Keratinocyte (primary cell): ENCODE measurements around the gene TMEFF2.

Source experiments
- EZH2 ChIP-seq: IDR thresholded peaks from one replicate; pipeline ENCODE4 v1.6.1; 2012; ENCODE audit warnings: inconsistent platforms, mild to moderate bottlenecking, low read length, moderate library complexity
- TF ChIP-seq, protein P1 (sequence below), 3 experiments: IDR thresholded peaks in 1 of 3; conservative IDR thresholded peaks in 1 of 3; optimal IDR thresholded peaks in 1 of 3; 2 replicates in 2 of 3; 3 replicates in 1 of 3; pipeline versions ENCODE3 to v1.5.1; 2011; ENCODE audit warnings: low read length in 3 of 3, mild to moderate bottlenecking in 3 of 3, moderate library complexity in 2 of 3, control low read depth in 1 of 3, inconsistent platforms in 1 of 3; ENCODE audit not compliant: insufficient read depth in 2 of 3; ENCODE audit errors: extremely low read depth in 1 of 3

- TF ChIP-seq, protein P1, sequence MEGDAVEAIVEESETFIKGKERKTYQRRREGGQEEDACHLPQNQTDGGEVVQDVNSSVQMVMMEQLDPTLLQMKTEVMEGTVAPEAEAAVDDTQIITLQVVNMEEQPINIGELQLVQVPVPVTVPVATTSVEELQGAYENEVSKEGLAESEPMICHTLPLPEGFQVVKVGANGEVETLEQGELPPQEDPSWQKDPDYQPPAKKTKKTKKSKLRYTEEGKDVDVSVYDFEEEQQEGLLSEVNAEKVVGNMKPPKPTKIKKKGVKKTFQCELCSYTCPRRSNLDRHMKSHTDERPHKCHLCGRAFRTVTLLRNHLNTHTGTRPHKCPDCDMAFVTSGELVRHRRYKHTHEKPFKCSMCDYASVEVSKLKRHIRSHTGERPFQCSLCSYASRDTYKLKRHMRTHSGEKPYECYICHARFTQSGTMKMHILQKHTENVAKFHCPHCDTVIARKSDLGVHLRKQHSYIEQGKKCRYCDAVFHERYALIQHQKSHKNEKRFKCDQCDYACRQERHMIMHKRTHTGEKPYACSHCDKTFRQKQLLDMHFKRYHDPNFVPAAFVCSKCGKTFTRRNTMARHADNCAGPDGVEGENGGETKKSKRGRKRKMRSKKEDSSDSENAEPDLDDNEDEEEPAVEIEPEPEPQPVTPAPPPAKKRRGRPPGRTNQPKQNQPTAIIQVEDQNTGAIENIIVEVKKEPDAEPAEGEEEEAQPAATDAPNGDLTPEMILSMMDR (optimal IDR thresholded peaks at IDR 0.05 in 1 of 3, IDR thresholded peaks at IDR 0.05 in 1 of 3, conservative IDR thresholded peaks at IDR 0.05 in 1 of 3; ENCODE audit: extremely low read depth in 1 of 3, insufficient read depth in 2 of 3, low read length in 3 of 3): no peak
- no peak for TF ChIP-seq EZH2
These were observed 75.2 kb downstream of the TMEFF2 start for GRCh38 chr2:192119536-192119935.
